Measurements from ENCODE around the gene OPRL1.

The OPRL1 gene

GRCh38 chr20:64138276-64138815 lies 58.5 kb downstream of the OPRL1 start:
- FAIRE-seq (no peak), DNase-seq (ENCODE audit: insufficient read length, low spot score) (no peak)

GRCh38 chr20:64139199-64140060 lies 59.5 kb downstream of the OPRL1 start:
- DNase-seq (ENCODE audit: insufficient read length, low spot score) (no peak), FAIRE-seq (no peak)

- FAIRE-seq (no peak), DNase-seq (ENCODE audit: insufficient read length, low spot score) (no peak)
Observed at GRCh38 chr20:64140061-64140931, 60.4 kb downstream of the OPRL1 start.

- no peak for FAIRE-seq
Observed at GRCh38 chr20:64140956-64141355, 61.1 kb downstream of the OPRL1 start.

GRCh38 chr20:64142590-64142989 lies 62.7 kb downstream of the OPRL1 start:
- DNase-seq (ENCODE audit: insufficient read length, low spot score): no peak
- no peak for FAIRE-seq

More at GRCh38 chr20:64140956-64141355, 61.1 kb downstream of the OPRL1 start:
- DNase-seq (ENCODE audit: insufficient read length, low spot score): no peak

- DNase-seq (ENCODE audit: insufficient read length, low spot score): no peak
Observed at GRCh38 chr20:64143018-64143801, 63.3 kb downstream of the OPRL1 start.

GRCh38 chr20:64144144-64144912 lies 64.4 kb downstream of the OPRL1 start:
- DNase-seq (ENCODE audit: insufficient read length, low spot score): no peak
- peak; percentile 100 for FAIRE-seq

More at GRCh38 chr20:64143018-64143801, 63.3 kb downstream of the OPRL1 start:
- FAIRE-seq: peak; percentile 52

GRCh38 chr20:64145458-64146300 lies 65.8 kb downstream of the OPRL1 start:
- FAIRE-seq (peak; percentile 78), DNase-seq (ENCODE audit: insufficient read length, low spot score) (no peak)

- FAIRE-seq: no peak
- no peak for DNase-seq (ENCODE audit: insufficient read length, low spot score)
Observed at GRCh38 chr20:64146301-64146935, 66.5 kb downstream of the OPRL1 start.

GRCh38 chr20:64146936-64147477 lies 67.1 kb downstream of the OPRL1 start:
- DNase-seq (ENCODE audit: insufficient read length, low spot score): no peak
- no peak for FAIRE-seq

GRCh38 chr20:64148581-64148980 lies 68.7 kb downstream of the OPRL1 start:
- no peak for FAIRE-seq
- DNase-seq (ENCODE audit: insufficient read length, low spot score): no peak

GRCh38 chr20:64149141-64149540 lies 69.3 kb downstream of the OPRL1 start:
- no peak for FAIRE-seq
- no peak for DNase-seq (ENCODE audit: insufficient read length, low spot score)

GRCh38 chr20:64149809-64150560 lies 70.1 kb downstream of the OPRL1 start:
- peak; percentile 99 for FAIRE-seq
- DNase-seq (ENCODE audit: insufficient read length, low spot score): no peak

Data from HTR-8/SVneo (cell line).